Tibial nerve (tissue), 3 donors: ENCODE data around the gene ITGA8.

Source experiments
- CTCF ChIP-seq, 5 experiments: fragments of 200-600 bp in 3 of 5; fragments of 450-650 bp in 2 of 5; sonication (generic) in 3 of 5; IDR thresholded peaks; one replicate each; pipeline ENCODE4 v1.5.1; 2016 to 2019; ENCODE audit warnings: antibody characterized with exemption in 5 of 5, mild to moderate bottlenecking in 3 of 5, moderate library complexity in 2 of 5
- POLR2A ChIP-seq, 2 donors: fragments of 450-650 bp; IDR thresholded peaks; one replicate each; pipeline ENCODE4 v1.6.1; 2017; ENCODE audit warnings: antibody characterized with exemption in 2 of 2, mild to moderate bottlenecking in 2 of 2, moderate library complexity in 2 of 2

DNA sequence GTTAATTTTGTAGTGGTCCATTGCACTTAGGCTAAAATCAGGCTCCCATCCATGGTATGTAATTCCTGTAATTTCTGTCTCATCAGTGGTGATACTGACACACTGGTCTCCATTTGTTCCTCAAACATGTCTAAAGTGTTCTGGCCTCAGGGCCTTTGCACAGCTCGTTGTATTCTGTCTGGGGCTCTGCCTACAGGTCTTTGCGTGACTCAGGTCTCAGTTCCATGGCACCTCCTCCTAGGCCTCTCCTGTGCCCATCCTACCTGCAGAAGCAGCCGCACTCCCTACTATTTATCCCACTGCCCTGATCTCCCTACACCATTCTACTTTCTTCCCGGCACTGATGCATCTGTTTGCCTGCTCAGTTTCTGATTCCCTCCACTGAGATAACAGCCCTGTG is 173.8 kb downstream of the ITGA8 start:
- TF ChIP-seq CTCF (IDR thresholded peaks at IDR 0.05): no peak
- TF ChIP-seq POLR2A (IDR thresholded peaks at IDR 0.05): no peak
